HEK293 (cell line): ENCODE data around the gene BAX.

Experiments
- CTCF ChIA-PET: fragments of 350-600 bp; formaldehyde crosslinking; extraction: SDS; loops from one replicate; lab custom pipeline; 2021; ENCODE audit warnings: antibody characterized with exemption; lab: Yijun Ruan, JAX
- POLR2A ChIA-PET: fragments of 300-600 bp; formaldehyde crosslinking; extraction: SDS; loops from one replicate; lab custom pipeline; 2020; ENCODE audit warnings: antibody characterized with exemption, inconsistent platforms; lab: Yijun Ruan, JAX
- H3K27ac ChIP-seq: fragments of 200-500 bp; sonication (Bioruptor generic); 2 replicates; pipeline ENCODE4 v1.5.1; 2014; ENCODE audit warnings: low read depth, low read length, control low read depth, inconsistent platforms; ENCODE audit errors: extremely low read depth
- H3K36me3 ChIP-seq, 2 experiments: fragments of 200-500 bp in 1 of 2; sonication (Bioruptor generic) in 1 of 2; 1 replicate in 1 of 2; 2 replicates in 1 of 2; pipeline ENCODE4 v1.5.1; 2014 to 2017; ENCODE audit warnings: inconsistent platforms in 2 of 2, low read length in 2 of 2; ENCODE audit not compliant: control insufficient read depth in 2 of 2, insufficient read depth in 1 of 2
- H3K4me1 ChIP-seq: fragments of 200-500 bp; sonication (Bioruptor generic); 2 replicates; pipeline ENCODE4 v1.5.1; 2014; ENCODE audit warnings: mild to moderate bottlenecking, low read length, inconsistent platforms; ENCODE audit not compliant: control insufficient read depth, insufficient read depth
- H3K4me3 ChIP-seq: 2 replicates; pipeline ENCODE4 v1.5.1; 2011; ENCODE audit warnings: low read depth, mild to moderate bottlenecking, control low read depth, low read length, moderate library complexity
- H3K9me3 ChIP-seq: fragments of 200-500 bp; sonication (Bioruptor generic); 2 replicates; pipeline ENCODE4 v1.5.1; 2014; ENCODE audit warnings: low read depth, low read length, inconsistent platforms; ENCODE audit not compliant: control insufficient read depth, insufficient read depth
- AEBP2 ChIP-seq: fragments of 450-650 bp; formaldehyde crosslinking; IDR thresholded peaks from 2 replicates; pipeline ENCODE4 v1.5.1; 2016; ENCODE audit warnings: missing biosample characterization, missing genetic modification characterization, borderline replicate concordance
- ATF2 ChIP-seq: fragments of 450-650 bp; formaldehyde crosslinking; IDR thresholded peaks from 2 replicates; pipeline ENCODE4 v1.5.1; 2016; ENCODE audit warnings: missing biosample characterization, missing genetic modification characterization, low read depth
- GLIS1 ChIP-seq: fragments of 450-650 bp; formaldehyde crosslinking; IDR thresholded peaks from 2 replicates; pipeline ENCODE4 v1.5.1; 2016; ENCODE audit warnings: missing biosample characterization, missing genetic modification characterization
- KLF8 ChIP-seq: fragments of 450-650 bp; formaldehyde crosslinking; IDR thresholded peaks from 2 replicates; pipeline ENCODE4 v1.5.1; 2016; ENCODE audit warnings: missing biosample characterization, missing genetic modification characterization
- MEIS1 ChIP-seq: sonication (generic); formaldehyde crosslinking; IDR thresholded peaks from 2 replicates; pipeline ENCODE4 v1.8.1; 2022; ENCODE audit warnings: missing genetic modification reagents, mild to moderate bottlenecking, borderline replicate concordance
- OSR2 ChIP-seq: fragments of 450-650 bp; formaldehyde crosslinking; IDR thresholded peaks from 2 replicates; pipeline ENCODE4 v1.5.1; 2016; ENCODE audit warnings: missing biosample characterization, missing genetic modification characterization
- PRDM1 ChIP-seq: fragments of 450-650 bp; formaldehyde crosslinking; IDR thresholded peaks from 2 replicates; pipeline ENCODE4; 2016; ENCODE audit warnings: missing biosample characterization, missing genetic modification characterization
- SP2 ChIP-seq: fragments of 450-650 bp; formaldehyde crosslinking; IDR thresholded peaks from 2 replicates; pipeline ENCODE4 v1.5.1; 2016; ENCODE audit warnings: missing biosample characterization, missing genetic modification characterization
- ZFP37 ChIP-seq: fragments of 450-650 bp; formaldehyde crosslinking; IDR thresholded peaks from 2 replicates; pipeline ENCODE4 v1.5.1; 2016; ENCODE audit warnings: missing biosample characterization, missing genetic modification characterization
- ZFP41 ChIP-seq: fragments of 450-650 bp; formaldehyde crosslinking; IDR thresholded peaks from 2 replicates; pipeline ENCODE4 v1.5.1; 2016; ENCODE audit warnings: missing biosample characterization, missing genetic modification characterization, borderline replicate concordance
- ZNF16 ChIP-seq: fragments of 450-650 bp; formaldehyde crosslinking; IDR thresholded peaks from 2 replicates; pipeline ENCODE4 v1.5.1; 2016; ENCODE audit warnings: low read depth, missing biosample characterization, missing genetic modification characterization
- ZNF175 ChIP-seq: fragments of 450-650 bp; formaldehyde crosslinking; IDR thresholded peaks from 2 replicates; pipeline ENCODE4 v1.5.1; 2016; ENCODE audit warnings: missing biosample characterization, missing genetic modification characterization
- ZNF19 ChIP-seq: fragments of 450-650 bp; formaldehyde crosslinking; IDR thresholded peaks from 2 replicates; pipeline ENCODE4; 2016; ENCODE audit warnings: missing biosample characterization, missing genetic modification characterization, low read depth
- ZNF211 ChIP-seq: fragments of 450-650 bp; formaldehyde crosslinking; IDR thresholded peaks from 2 replicates; pipeline ENCODE4 v1.5.1; 2016; ENCODE audit warnings: low read depth, missing biosample characterization, missing genetic modification characterization
- ZNF248 ChIP-seq: fragments of 450-650 bp; formaldehyde crosslinking; IDR thresholded peaks from 2 replicates; pipeline ENCODE4 v1.5.1; 2017; ENCODE audit warnings: missing biosample characterization, missing genetic modification characterization
- ZNF311 ChIP-seq: fragments of 450-650 bp; formaldehyde crosslinking; IDR thresholded peaks from 2 replicates; pipeline ENCODE4 v1.5.1; 2017; ENCODE audit warnings: missing biosample characterization, missing genetic modification characterization, borderline replicate concordance
- ZNF398 ChIP-seq: fragments of 450-650 bp; formaldehyde crosslinking; IDR thresholded peaks from 2 replicates; pipeline ENCODE4 v1.5.1; 2017; ENCODE audit warnings: missing biosample characterization, missing genetic modification characterization
- ZNF521 ChIP-seq: fragments of 450-650 bp; formaldehyde crosslinking; IDR thresholded peaks from 2 replicates; pipeline ENCODE4 v1.5.1; 2017; ENCODE audit warnings: missing biosample characterization, mild to moderate bottlenecking, missing genetic modification characterization
- ZNF561 ChIP-seq: fragments of 450-650 bp; IDR thresholded peaks from 2 replicates; pipeline ENCODE4 v1.5.1; 2018; ENCODE audit warnings: missing biosample characterization, missing genetic modification characterization, borderline replicate concordance
- ZNF585B ChIP-seq: fragments of 450-650 bp; formaldehyde crosslinking; IDR thresholded peaks from 2 replicates; pipeline ENCODE4 v1.5.1; 2016; ENCODE audit warnings: missing biosample characterization, missing genetic modification characterization
- ZNF664 ChIP-seq: fragments of 450-650 bp; formaldehyde crosslinking; IDR thresholded peaks from 2 replicates; pipeline ENCODE4 v1.5.1; 2016; ENCODE audit warnings: missing biosample characterization, missing genetic modification characterization
- ZNF701 ChIP-seq: fragments of 450-650 bp; formaldehyde crosslinking; IDR thresholded peaks from 2 replicates; pipeline ENCODE4 v1.5.1; 2016; ENCODE audit warnings: missing biosample characterization, missing genetic modification characterization
- ZNF747 ChIP-seq: fragments of 450-650 bp; formaldehyde crosslinking; IDR thresholded peaks from 2 replicates; pipeline ENCODE4 v1.5.1; 2016; ENCODE audit warnings: missing biosample characterization, missing genetic modification characterization
- ZNF776 ChIP-seq: fragments of 450-650 bp; formaldehyde crosslinking; IDR thresholded peaks from 2 replicates; pipeline ENCODE4 v1.5.0; 2017; ENCODE audit warnings: missing biosample characterization, missing genetic modification characterization, borderline replicate concordance
- ZNF777 ChIP-seq: fragments of 450-650 bp; formaldehyde crosslinking; IDR thresholded peaks from 2 replicates; pipeline ENCODE4 v1.5.1; 2017; ENCODE audit warnings: missing biosample characterization, missing genetic modification characterization, borderline replicate concordance

Gene BAX

GRCh38 chr19:48945817-48946216 lies 8.9 kb upstream of the BAX start (continued):
- no peak for TF ChIP-seq ZNF777 (tag by site-specific recombination)
- no peak for TF ChIP-seq ZNF211
- no peak for TF ChIP-seq ZNF521 (tag by site-specific recombination)
- no peak for TF ChIP-seq ZNF398
- no peak for TF ChIP-seq ZFP41 (tag by site-specific recombination)
- no peak for TF ChIP-seq PRDM1 (tag by site-specific recombination)
- no peak for TF ChIP-seq ZNF311 (tag by site-specific recombination)
- no peak for TF ChIP-seq ZFP37
- no peak for TF ChIP-seq AEBP2 (tag by site-specific recombination)

GRCh38 chr19:48946463-48947257 lies 8.0 kb upstream of the BAX start:
- TF ChIP-seq ZNF776 (no peak), ZNF19 (tag by site-specific recombination) (no peak), ZNF211 (no peak), MEIS1 (CRISPR knock-in tag) (no peak), ZNF701 (tag by site-specific recombination) (no peak), KLF8 (no peak), SP2 (tag by site-specific recombination) (no peak), ATF2 (tag by site-specific recombination) (no peak), ZNF747 (tag by site-specific recombination) (no peak), ZNF777 (tag by site-specific recombination) (no peak)
- Histone ChIP-seq H3K4me1 (no peaks in the 10 kb centered on the region), H3K36me3 (no peaks in the 10 kb centered on the region; a peak in 1 of 3 replicates), H3K4me3 (no peak overlapping the region), H3K27ac (no peak overlapping the region), H3K9me3 (no peaks in the 10 kb centered on the region)
- CTCF ChIA-PET, result no interaction called here
- POLR2A ChIA-PET, result interaction anchor here (0.8 kb wide), 1 partner anchor 8 kb away, joined by 3 read pairs; the partner anchor contains the start of gene BAX

GRCh38 chr19:48947258-48947542 lies 7.5 kb upstream of the BAX start:
- TF ChIP-seq ZNF16 (tag by site-specific recombination), result no peak
- no peak for TF ChIP-seq ZNF561
- TF ChIP-seq GLIS1 (tag by site-specific recombination), result no peak
- TF ChIP-seq OSR2 (tag by site-specific recombination), result no peak
- TF ChIP-seq ZNF664 (tag by site-specific recombination), result no peak
- no peak for TF ChIP-seq ZNF175 (tag by site-specific recombination)
- no peak for TF ChIP-seq ZNF585B (tag by site-specific recombination)
- TF ChIP-seq ZNF19 (tag by site-specific recombination), result no peak
- no peak for TF ChIP-seq SP2 (tag by site-specific recombination)
- no peak for TF ChIP-seq ZNF248 (tag by site-specific recombination)
- Histone ChIP-seq H3K27ac (no peak overlapping the region), H3K9me3 (no peaks in the 10 kb centered on the region), H3K36me3 (no peaks in the 10 kb centered on the region), H3K4me1 (no peaks in the 10 kb centered on the region), H3K4me3 (no peak overlapping the region)
- ChIA-PET POLR2A (no interaction called here), CTCF (no interaction called here)
